ENCODE data around the gene PDS5B. TPM values are rescaled to one million over a fixed set of nuclear protein-coding genes. Genes with fewer than 3 reads are reported as not detected.

Gene PDS5B
- total and polyA plus RNA-seq, 10 of the 15 experiments (the other 5 are each of a cell fraction or from before 2014, with no cell fraction given), result 15.4 to 55.3 (median 30.7) TPM

GRCh38 chr13:32663660-32664059 is 77.4 kb downstream of the PDS5B start:
- Histone ChIP-seq H3K27me3 (replicated peaks in 1 of 2; ENCODE audit: control insufficient read depth in 2 of 2, insufficient read depth in 2 of 2, low read length in 1 of 2) (no peaks in the 10 kb centered on the region), H2AFZ (ENCODE audit: control insufficient read depth, low read depth, low read length) (no peak overlapping the region), H3K36me3 (ENCODE audit: control insufficient read depth in 2 of 2, insufficient read depth in 2 of 2, low read length in 1 of 2) (peaks cover 5% of the 10 kb centered on the region in 2 experiments; a peak in 3 of 4 replicates), H3K9ac (ENCODE audit: control insufficient read depth, insufficient read depth, low read length) (no peak overlapping the region), H3K4me3 (no peak overlapping the region), H3K79me2 (ENCODE audit: control insufficient read depth, insufficient read depth, low read length) (no peaks in the 10 kb centered on the region; the same call in 1 of the 2 replicates), H3K27ac (ENCODE audit: control insufficient read depth, insufficient read depth) (no peak overlapping the region), H3K4me1 (ENCODE audit: control insufficient read depth, insufficient read depth, low read length) (no peaks in the 10 kb centered on the region), H4K20me1 (ENCODE audit: control insufficient read depth, insufficient read depth) (no peaks in the 10 kb centered on the region), H3K9me3 (replicated peaks; ENCODE audit: control insufficient read depth, insufficient read depth, low read length) (no peaks in the 10 kb centered on the region), H3K4me2 (ENCODE audit: control insufficient read depth, insufficient read depth) (no peak overlapping the region)
- POLR2A ChIA-PET, result no interaction called here
- TF ChIP-seq NBN (IDR thresholded peaks at IDR 0.05), result no peak
- TF ChIP-seq SMC3 (IDR thresholded peaks at IDR 0.05; ENCODE audit: borderline replicate concordance, low read length), result no peak
- no peak for TF ChIP-seq MTA2 (IDR thresholded peaks at IDR 0.05; ENCODE audit: low read depth)
- TF ChIP-seq, protein P1, sequence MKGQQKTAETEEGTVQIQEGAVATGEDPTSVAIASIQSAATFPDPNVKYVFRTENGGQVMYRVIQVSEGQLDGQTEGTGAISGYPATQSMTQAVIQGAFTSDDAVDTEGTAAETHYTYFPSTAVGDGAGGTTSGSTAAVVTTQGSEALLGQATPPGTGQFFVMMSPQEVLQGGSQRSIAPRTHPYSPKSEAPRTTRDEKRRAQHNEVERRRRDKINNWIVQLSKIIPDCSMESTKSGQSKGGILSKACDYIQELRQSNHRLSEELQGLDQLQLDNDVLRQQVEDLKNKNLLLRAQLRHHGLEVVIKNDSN (IDR thresholded peaks at IDR 0.05; ENCODE audit: borderline replicate concordance, extremely low read length, insufficient read depth, low read depth, low read length), result no peak
- no peak for TF ChIP-seq ZBED1 (IDR thresholded peaks at IDR 0.05; ENCODE audit: borderline replicate concordance)
- TF ChIP-seq HCFC1 (IDR thresholded peaks at IDR 0.05; ENCODE audit: low read length), result no peak
- TF ChIP-seq IRF4 (IDR thresholded peaks at IDR 0.05; ENCODE audit: low read depth, low read length), result no peak
- TF ChIP-seq, protein P2, sequence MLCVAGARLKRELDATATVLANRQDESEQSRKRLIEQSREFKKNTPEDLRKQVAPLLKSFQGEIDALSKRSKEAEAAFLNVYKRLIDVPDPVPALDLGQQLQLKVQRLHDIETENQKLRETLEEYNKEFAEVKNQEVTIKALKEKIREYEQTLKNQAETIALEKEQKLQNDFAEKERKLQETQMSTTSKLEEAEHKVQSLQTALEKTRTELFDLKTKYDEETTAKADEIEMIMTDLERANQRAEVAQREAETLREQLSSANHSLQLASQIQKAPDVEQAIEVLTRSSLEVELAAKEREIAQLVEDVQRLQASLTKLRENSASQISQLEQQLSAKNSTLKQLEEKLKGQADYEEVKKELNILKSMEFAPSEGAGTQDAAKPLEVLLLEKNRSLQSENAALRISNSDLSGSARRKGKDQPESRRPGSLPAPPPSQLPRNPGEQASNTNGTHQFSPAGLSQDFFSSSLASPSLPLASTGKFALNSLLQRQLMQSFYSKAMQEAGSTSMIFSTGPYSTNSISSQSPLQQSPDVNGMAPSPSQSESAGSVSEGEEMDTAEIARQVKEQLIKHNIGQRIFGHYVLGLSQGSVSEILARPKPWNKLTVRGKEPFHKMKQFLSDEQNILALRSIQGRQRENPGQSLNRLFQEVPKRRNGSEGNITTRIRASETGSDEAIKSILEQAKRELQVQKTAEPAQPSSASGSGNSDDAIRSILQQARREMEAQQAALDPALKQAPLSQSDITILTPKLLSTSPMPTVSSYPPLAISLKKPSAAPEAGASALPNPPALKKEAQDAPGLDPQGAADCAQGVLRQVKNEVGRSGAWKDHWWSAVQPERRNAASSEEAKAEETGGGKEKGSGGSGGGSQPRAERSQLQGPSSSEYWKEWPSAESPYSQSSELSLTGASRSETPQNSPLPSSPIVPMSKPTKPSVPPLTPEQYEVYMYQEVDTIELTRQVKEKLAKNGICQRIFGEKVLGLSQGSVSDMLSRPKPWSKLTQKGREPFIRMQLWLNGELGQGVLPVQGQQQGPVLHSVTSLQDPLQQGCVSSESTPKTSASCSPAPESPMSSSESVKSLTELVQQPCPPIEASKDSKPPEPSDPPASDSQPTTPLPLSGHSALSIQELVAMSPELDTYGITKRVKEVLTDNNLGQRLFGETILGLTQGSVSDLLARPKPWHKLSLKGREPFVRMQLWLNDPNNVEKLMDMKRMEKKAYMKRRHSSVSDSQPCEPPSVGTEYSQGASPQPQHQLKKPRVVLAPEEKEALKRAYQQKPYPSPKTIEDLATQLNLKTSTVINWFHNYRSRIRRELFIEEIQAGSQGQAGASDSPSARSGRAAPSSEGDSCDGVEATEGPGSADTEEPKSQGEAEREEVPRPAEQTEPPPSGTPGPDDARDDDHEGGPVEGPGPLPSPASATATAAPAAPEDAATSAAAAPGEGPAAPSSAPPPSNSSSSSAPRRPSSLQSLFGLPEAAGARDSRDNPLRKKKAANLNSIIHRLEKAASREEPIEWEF (IDR thresholded peaks at IDR 0.05; ENCODE audit: insufficient replicate concordance, low read depth, low read length), result no peak
- TF ChIP-seq EP300 (IDR thresholded peaks at IDR 0.05; ENCODE audit: borderline replicate concordance in 1 of 2, control insufficient read depth in 1 of 2, low read depth in 2 of 2, low read length in 2 of 2), result no peak
- TF ChIP-seq BMI1 (IDR thresholded peaks at IDR 0.05; ENCODE audit: borderline replicate concordance), result no peak
- in situ Hi-C loops (cut with MboI) (no loop called here), intact Hi-C loops (cut with micrococcal nuclease; ENCODE audit: unreplicated experiment) (no loop called here)
- RAD21 ChIA-PET (ENCODE audit: unreplicated experiment), result no interaction called here
- DNase-seq (ENCODE audit: low read depth, low spot score) (no peak), FAIRE-seq (no peak), ATAC-seq (no peak)
- no TSS peak for BruUV-seq (replicated peaks)
- SMC1A ChIA-PET (ENCODE audit: uncharacterized antibody, unreplicated experiment), result interaction anchor here (2.5 kb wide), 1 partner anchor 76 kb away, joined by 12 read pairs; no protein-coding TSS in a partner anchor
- CTCF ChIA-PET, result interaction anchor here (9.4 kb wide), 1 partner anchor 13 kb away, joined by 90 read pairs; no protein-coding TSS in a partner anchor

Measured in GM12878 (cell line).